Heart left ventricle (tissue), 16 donors: ENCODE measurements around the gene PARD3. TPM values are rescaled to one million over a fixed set of nuclear protein-coding genes. Genes with fewer than 3 reads are reported as not detected.

Source experiments
- ATAC-seq, 4 donors: fragments of 200-7000 bp; cut with Tn5 transposase; one replicate each; pipeline ENCODE4 v1.9.1; 2020 to 2022; ENCODE audit warnings: moderate library complexity in 4 of 4, mild to moderate bottlenecking in 3 of 4, moderate number of reproducible peaks in 1 of 4
- DNase-seq, 5 donors: peaks; one replicate each; pipeline ENCODE4 v3.0.0-alpha.2; 2020
- H3K27ac ChIP-seq, 12 donors: fragments of 200-600 bp; sonication (generic) in 4 of 12; one replicate each; pipeline versions ENCODE4 v1.5.0 to v1.8.0; 2016 to 2022; ENCODE audit warnings: mild to moderate bottlenecking in 2 of 12
- H3K27me3 ChIP-seq, 9 donors: fragments of 200-600 bp; sonication (generic) in 2 of 9; one replicate each; pipeline versions ENCODE4 v1.5.1 to v1.8.0; 2016 to 2022; ENCODE audit warnings: mild to moderate bottlenecking in 3 of 9
- H3K36me3 ChIP-seq, 9 donors: fragments of 200-600 bp; sonication (generic) in 2 of 9; one replicate each; pipeline versions ENCODE4 v1.5.0 to v1.8.0; 2018 to 2022; ENCODE audit warnings: mild to moderate bottlenecking in 2 of 9
- H3K4me1 ChIP-seq, 12 donors: fragments of 200-600 bp; sonication (generic) in 4 of 12; one replicate each; pipeline versions ENCODE4 v1.5.0 to v1.8.0; 2016 to 2022; ENCODE audit warnings: mild to moderate bottlenecking in 3 of 12
- H3K4me3 ChIP-seq, 12 donors: fragments of 200-600 bp; sonication (generic) in 4 of 12; one replicate each; pipeline versions ENCODE4 v1.5.0 to v1.8.0; 2017 to 2022; ENCODE audit warnings: mild to moderate bottlenecking in 9 of 12, moderate library complexity in 4 of 12
- H3K9me3 ChIP-seq, 12 donors: fragments of 200-600 bp; sonication (generic) in 4 of 12; one replicate each; pipeline versions ENCODE4 v1.5.0 to v1.8.0; 2016 to 2022; ENCODE audit warnings: mild to moderate bottlenecking in 1 of 12
- POLR2A ChIP-seq, 2 donors: fragments of 450-650 bp; IDR thresholded peaks; one replicate each; pipeline ENCODE4 v1.6.1; 2017; ENCODE audit warnings: antibody characterized with exemption in 2 of 2, mild to moderate bottlenecking in 2 of 2, moderate library complexity in 2 of 2
- WGBS, 4 donors: extraction: QIAGEN DNeasy Blood & Tissue Kit in 2 of 4; methylation state at CpG; one replicate each; pipeline versions ENCODE4 v1.1.5 to v1.1.7; 2013 to 2018; 5-methylcytosine and 5-hydroxymethylcytosine counted together
- intact Hi-C, 10 donors: fragments of 100-400 bp; cut with DNase I; formaldehyde crosslinking; loops; one replicate each; pipeline versions ENCODE4 v1.11.1 to v1.14.2; 2022
- polyA plus RNA-seq, 2 donors: library from polyadenylated mRNA; stranded (reverse); fragments of 200-250 nt; gene quantifications; one replicate each; pipeline ENCODE4 v1.2.3, GENCODE V29; 2013
- total RNA-seq, 9 donors: library from RNA; depleted of rRNA in 2 of 9; stranded (reverse); fragments of >200 nt in 2 of 9; fragmentation: NEBNext Ultra II Directional in 3 of 9; extraction: Animal tissue kit (Norgen Biotek cat#: 25700) in 3 of 9; gene quantifications; one replicate each; pipeline versions ENCODE4 v1.1.0 to v1.2.4, GENCODE V29; 2016 to 2023
- TF ChIP-seq, protein P1 (sequence below), 12 donors: fragments of 200-600 bp; sonication (generic) in 4 of 12; IDR thresholded peaks; one replicate each; pipeline versions ENCODE4 v1.5.0 to v1.8.0; 2018 to 2022; ENCODE audit warnings: antibody characterized with exemption in 12 of 12, mild to moderate bottlenecking in 5 of 12
- donor health status: ischemic (EF 13 %, LVEDD 7.1; RV severe dilation, severe dysfunction).
- donor health status: healthy with polysubstance abuse.
- donor health status: DM: no; HTN: yes; CAD: no.
- donor health status: DM: no; HTN: no; CAD: no.
- donor health status: ischemic (EF 25% LVEDD 6.9; RV normal size, moderate dysfunction).
- donor health status: ischemic (EF 25% LVEDD 5.7; RV mildly dilated, moderate dysfunction).
- donor health status: healthy.
- donor health status: DM: yes; HTN: yes; CAD: no.
- donor health status: ischemic (EF 35%, LVEDD 5.7; RV mildly dilated, moderate dysfunction).
- donor health status: nonischemic (EF 11% LVEDD 7.7; RV severe dilation, severe dysfunction).
- donor health status: DM: yes; HTN: yes; CAD: no.
- donor health status: PGD.
- donor health status: ischemic (EF 29% LVEDD 5.4; RV normal size, mild dysfunction).
- donor health status: nonischemic (EF 23%, LVEDD 6.1; RV moderate dilation, normal function).

PARD3 gene
- total and polyA plus RNA-seq, 11 donors, result 24.8 to 69.7 (median 33.1) TPM

DNA sequence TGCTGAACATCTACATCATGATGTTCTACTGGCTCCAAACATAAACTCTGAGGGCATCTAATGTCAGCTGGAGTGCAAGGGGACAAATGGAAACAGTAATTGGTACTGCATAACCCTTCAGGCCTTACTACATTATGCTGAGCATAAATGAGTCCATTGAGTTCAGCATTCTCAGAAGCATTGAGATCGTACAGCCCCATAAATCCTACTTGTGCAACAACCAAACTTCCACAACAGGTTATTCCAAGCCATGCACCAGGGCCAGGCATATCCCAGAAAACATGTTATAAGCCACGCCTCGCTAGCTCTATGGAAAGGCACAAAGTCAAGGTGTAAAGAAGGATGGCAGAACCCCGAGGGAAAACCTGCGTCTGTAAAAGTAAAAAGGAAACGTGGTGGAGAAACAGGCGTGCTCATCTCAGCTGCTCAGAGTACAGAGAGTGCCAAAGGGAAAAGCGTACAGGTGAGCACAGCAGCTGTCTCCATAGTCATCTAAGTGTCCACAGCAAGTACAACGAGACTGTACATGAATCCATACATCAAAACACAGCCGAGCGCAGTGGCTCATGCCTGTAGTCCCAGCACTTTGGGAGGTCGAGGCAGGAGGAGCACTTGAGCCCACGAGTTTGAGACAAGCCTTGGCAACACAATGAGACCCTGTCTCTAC lies 124.6 kb downstream of the PARD3 start:
- no peak for TF ChIP-seq POLR2A (IDR thresholded peaks at IDR 0.05)
- TF ChIP-seq, protein P1, sequence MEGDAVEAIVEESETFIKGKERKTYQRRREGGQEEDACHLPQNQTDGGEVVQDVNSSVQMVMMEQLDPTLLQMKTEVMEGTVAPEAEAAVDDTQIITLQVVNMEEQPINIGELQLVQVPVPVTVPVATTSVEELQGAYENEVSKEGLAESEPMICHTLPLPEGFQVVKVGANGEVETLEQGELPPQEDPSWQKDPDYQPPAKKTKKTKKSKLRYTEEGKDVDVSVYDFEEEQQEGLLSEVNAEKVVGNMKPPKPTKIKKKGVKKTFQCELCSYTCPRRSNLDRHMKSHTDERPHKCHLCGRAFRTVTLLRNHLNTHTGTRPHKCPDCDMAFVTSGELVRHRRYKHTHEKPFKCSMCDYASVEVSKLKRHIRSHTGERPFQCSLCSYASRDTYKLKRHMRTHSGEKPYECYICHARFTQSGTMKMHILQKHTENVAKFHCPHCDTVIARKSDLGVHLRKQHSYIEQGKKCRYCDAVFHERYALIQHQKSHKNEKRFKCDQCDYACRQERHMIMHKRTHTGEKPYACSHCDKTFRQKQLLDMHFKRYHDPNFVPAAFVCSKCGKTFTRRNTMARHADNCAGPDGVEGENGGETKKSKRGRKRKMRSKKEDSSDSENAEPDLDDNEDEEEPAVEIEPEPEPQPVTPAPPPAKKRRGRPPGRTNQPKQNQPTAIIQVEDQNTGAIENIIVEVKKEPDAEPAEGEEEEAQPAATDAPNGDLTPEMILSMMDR (IDR thresholded peaks at IDR 0.05), result no peak
- WGBS, 4 donors, result 86 to 93% (median 91%) methylated on average over 13 of the region's 13 CpGs

DNA sequence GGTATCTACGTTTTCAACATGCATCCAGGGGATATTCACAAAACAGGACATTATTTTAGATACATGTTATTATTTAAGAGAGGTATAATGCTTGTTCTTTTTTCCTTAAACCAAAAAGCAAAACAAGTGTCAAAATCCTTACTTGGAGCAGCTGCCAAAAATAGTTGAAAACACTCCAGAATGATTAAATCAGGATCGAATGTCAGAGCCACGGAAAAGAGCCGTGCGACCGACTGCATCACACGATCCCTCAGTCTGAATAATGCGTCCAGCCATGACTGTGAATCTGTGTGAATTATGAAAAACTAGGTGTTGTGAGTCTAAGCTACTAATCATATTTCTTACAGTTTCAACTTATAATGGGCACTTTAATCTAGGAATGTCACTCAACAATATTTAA lies 126.0 kb downstream of the PARD3 start:
- Histone ChIP-seq H3K27me3 (no peaks in the 10 kb centered on the region), H3K27ac (peak overlapping the region in 1 of 12 donors; percentile 11), H3K36me3 (no peaks in the 10 kb centered on the region), H3K4me3 (peak overlapping the region in 1 of 12 donors; percentile 2), H3K9me3 (no peaks in the 10 kb centered on the region), H3K4me1 (peaks cover 0 to 25% (median 5%) of the 10 kb centered on the region in 12 donors)
- intact Hi-C loops, result no loop called here
- WGBS, 4 donors, result 34 to 45% (median 41%) methylated on average over 8 of the region's 8 CpGs
- DNase-seq (no peak), ATAC-seq (peak in 2 of 4 donors; percentile 53 to 69)
- TF ChIP-seq POLR2A (IDR thresholded peaks at IDR 0.05), result no peak
- TF ChIP-seq, protein P1 (IDR thresholded peaks at IDR 0.05), result no peak

More for the DNA sequence above, 124.6 kb downstream of the PARD3 start:
- Histone ChIP-seq H3K4me1 (peaks cover 0 to 24% (median 5%) of the 10 kb centered on the region in 12 donors), H3K27me3 (no peaks in the 10 kb centered on the region), H3K4me3 (no peak overlapping the region), H3K27ac (no peak overlapping the region), H3K36me3 (peaks cover 0 to 2% (median 0%) of the 10 kb centered on the region in 9 donors), H3K9me3 (no peaks in the 10 kb centered on the region)
- DNase-seq, result no peak
- intact Hi-C loops, result no loop called here
- ATAC-seq, result no peak

DNA sequence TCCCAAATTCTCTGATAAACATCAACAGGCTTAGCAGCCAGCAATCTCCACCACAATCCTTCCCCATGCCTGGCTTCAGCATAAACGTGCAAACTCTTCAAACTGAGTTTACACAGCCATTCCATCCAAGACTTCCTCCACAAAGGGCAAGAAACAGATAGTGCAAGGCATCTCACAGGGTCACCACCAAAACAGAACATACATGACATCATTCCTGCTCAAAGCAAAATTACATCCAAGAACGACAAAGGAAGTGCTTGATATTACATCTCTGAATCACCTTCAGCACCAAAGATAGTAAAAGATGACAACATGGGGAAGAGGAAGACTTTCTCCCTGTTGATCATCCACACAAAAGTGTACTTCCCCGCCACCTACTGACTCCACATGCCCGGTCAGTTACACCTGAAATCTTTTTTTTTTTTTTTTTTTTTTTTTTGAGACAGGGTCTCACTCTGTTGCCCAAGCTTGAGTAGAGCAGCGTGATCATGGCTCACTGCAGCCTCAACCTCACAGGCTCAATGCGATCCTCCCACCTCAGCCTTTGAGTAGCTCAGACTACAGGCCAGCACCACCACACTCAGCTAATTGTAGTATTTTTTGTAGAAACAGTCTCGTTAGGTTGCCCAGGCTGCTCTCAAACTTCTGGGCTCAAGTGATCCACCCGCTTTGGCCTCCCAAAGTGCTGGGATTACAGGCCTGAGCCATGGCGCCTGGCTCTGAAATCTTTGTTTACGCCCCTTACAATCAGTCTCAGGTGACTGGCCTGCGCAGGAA lies 127.5 kb downstream of the PARD3 start:
- H3K36me3 ChIP-seq, result no peaks in the 10 kb centered on the region
- no peak overlapping the region for H3K4me3 ChIP-seq
- TF ChIP-seq, protein P1 (IDR thresholded peaks at IDR 0.05), result no peak
- TF ChIP-seq POLR2A (IDR thresholded peaks at IDR 0.05), result no peak
- 79 to 85% (median 82%) methylated on average over 11 of the region's 11 CpGs for WGBS, 4 donors
- ATAC-seq (peak in 3 of 4 donors; percentile 29 to 58 (median 52)), DNase-seq (no peak)
- H3K9me3 ChIP-seq, result no peaks in the 10 kb centered on the region
- H3K4me1 ChIP-seq, result peaks cover 0 to 29% (median 5%) of the 10 kb centered on the region in 12 donors
- H3K27ac ChIP-seq, result peak overlapping the region in 4 of 12 donors; percentile 17 to 39 (median 30)
- H3K27me3 ChIP-seq, result no peaks in the 10 kb centered on the region
- intact Hi-C loops, result no loop called here

DNA sequence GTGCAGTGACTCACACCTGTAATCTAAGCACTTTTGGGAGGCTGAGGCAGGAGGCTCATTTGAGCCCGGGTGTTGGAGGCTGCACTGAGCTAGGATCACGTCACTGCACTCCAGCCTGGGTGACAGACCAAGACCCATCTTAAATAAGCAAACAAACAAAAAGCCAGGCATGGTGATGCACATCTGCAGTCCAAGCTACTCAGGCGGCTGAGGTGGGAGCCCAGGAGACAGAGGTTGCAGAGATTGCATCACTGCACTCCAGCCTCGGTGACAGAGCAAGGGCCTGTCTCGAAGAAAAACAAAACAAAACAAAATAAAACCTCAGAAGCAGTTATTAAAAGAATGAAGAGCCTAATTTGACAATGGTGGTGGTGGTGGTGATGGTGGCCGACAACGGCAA lies 132.5 kb downstream of the PARD3 start:
- no peak overlapping the region for H3K27ac ChIP-seq
- H3K9me3 ChIP-seq, result no peaks in the 10 kb centered on the region
- peaks cover 0 to 18% (median 0%) of the 10 kb centered on the region in 12 donors for H3K4me1 ChIP-seq
- no peak for DNase-seq
- intact Hi-C loops, result no loop called here
- TF ChIP-seq POLR2A (IDR thresholded peaks at IDR 0.05), result no peak
- TF ChIP-seq, protein P1 (IDR thresholded peaks at IDR 0.05), result no peak
- ATAC-seq, result no peak
- no peaks in the 10 kb centered on the region for H3K27me3 ChIP-seq
- WGBS, 4 donors, result 93 to 96% (median 95%) methylated on average over 7 of the region's 7 CpGs
- H3K4me3 ChIP-seq, result no peak overlapping the region
- no peaks in the 10 kb centered on the region for H3K36me3 ChIP-seq
